ENCODE data around the gene PQBP1.

PQBP1 gene

DNA sequence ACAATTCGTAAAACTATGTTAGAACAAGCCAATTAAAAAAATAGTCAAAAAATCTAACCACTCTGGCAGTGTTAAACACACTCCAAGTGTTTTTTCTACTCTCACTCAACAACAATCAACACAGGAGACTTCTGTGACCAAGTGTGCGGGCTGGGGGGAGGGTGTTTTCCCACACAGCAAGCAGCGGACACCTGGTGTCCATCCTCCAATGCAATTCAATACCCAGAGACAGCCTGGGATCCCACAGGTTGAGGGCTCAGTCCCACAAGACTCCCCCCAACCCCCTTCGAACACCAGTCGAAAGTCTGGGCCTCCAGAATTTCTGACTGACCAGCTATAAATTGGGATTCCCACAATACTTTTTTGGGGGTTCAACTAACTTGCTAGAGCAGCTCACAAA lies 29.4 kb downstream of the PQBP1 start:
- DNase-seq = no peak

DNA sequence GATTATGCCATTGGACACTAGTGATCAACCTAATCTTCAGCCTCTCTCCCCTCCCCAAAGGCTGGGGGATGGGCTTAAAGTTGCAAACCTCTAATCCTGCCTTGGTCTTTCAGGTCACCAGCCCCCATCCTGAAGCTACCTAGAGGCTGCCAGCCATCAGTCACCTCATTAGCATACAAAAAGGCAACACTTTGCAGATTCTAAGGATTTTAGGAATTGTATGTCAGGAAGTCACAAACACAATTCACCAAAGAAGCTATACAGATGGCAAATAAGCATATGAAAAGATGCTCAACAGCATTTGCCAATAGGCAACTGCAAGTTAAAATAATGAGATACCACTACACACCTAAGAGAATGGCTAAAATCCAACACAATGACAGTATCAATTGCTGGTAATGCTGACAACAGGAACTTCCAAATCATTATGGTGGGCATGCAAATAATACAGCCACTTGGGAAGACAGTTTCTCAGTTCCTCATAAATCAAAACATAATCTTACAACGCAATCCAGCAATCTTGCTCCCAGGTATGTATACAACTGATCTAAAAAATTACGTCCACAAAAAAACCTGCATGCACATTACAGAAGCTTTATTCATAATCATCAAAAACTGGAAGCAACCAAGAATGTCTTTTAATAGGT lies 30.1 kb downstream of the PQBP1 start:
- no peak for DNase-seq

DNA sequence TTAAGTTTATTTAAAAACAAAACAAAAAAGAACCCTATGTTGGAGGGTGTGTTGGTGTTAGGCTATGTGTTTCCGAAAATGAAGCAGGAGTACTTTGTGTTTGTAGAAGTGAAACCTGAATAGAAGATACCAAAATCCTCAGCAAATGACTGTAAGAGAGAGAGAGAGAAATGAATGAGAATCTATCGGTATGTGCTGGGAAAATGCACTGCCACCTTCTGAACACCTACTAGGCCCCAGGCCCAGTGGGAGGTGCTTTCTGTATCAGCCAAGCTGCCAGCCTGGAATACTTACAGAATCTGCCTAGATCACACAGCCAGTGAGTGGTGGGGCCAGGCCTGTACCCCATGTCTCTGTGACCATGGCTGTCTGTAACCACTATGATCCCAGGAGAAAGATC lies 36.0 kb downstream of the PQBP1 start:
- DNase-seq = no peak

DNA sequence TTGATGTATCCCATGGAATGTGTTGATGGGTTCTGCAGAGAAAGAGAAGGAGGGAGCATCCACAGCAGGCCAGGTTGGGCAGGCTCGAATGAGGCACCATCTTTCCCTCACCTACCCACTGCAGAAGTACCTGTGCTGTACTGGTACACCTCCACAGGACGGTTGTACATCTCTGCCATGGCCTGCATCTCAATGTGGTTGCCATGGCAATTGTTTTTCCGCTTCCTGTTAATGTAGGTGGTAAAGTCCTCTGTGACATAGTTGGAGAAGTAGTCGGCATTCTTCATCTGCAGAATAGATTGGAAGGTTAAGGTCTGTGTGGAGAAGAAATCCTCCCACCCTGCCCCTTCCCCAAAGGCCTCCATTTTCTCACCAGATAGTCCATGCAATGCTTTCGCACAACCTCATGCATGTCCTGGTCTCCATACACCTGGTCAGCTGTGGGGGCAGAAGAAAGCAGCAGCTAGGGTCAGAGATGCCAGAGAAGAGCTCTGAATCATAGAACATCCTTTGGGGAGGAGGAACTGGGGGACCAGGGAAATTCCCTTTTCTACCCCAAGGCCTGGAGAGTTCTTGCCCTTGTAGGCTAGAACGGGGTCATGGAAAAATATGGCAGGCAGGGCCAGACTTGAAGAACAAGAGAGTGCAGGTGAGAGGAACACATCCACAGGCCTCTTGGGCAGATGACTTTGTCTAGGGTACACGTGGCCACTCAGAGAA lies 37.0 kb downstream of the PQBP1 start:
- no peak for DNase-seq

DNA sequence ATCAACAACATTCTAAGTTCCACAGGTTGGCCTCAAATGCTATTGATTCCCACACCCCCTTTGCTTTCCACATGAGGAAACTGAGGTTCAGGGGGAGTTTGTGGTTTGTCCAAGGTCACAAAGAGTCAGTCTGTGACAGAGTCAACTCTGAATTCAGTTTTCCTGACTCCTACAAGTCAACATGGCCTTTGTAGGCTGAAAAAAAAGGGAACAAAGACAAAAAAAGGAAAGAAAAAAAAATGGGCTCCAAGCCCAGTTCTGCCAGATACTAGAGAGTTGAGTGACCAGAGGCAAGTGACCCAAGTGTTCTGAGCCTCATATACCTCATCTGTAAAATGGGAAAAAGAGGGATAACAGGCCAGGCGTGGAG lies 37.6 kb downstream of the PQBP1 start:
- no peak for DNase-seq

DNA sequence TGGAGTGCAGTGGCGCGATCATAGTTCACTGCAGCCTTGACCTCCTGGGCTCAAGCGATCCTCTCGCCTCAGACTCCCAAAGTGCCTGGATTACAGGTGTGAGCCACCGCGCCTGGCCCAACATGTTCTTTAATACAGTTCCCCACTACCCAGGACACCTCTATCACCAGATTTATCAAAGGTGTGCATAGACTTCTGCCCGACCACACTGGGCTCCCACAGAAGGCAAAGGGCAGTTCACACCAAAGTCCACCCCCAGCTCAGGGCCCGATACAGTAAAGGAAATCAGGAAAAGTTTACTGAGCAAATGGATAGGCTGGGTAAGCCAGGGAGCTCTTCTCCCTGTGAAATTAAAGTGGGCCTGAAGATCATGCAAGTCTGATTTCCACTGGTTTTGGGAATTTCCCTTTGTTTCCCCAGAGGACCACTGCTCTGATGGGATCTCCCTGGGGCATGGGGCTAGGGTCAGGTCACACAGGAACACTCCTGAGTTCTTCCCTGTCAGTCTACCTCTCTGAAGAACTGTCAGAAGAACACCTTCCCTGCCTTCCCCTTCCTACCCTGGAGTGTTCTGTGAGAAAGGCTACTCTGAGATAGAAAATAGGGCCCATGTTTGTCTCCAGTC lies 38.8 kb downstream of the PQBP1 start:
- no peak for DNase-seq

DNA sequence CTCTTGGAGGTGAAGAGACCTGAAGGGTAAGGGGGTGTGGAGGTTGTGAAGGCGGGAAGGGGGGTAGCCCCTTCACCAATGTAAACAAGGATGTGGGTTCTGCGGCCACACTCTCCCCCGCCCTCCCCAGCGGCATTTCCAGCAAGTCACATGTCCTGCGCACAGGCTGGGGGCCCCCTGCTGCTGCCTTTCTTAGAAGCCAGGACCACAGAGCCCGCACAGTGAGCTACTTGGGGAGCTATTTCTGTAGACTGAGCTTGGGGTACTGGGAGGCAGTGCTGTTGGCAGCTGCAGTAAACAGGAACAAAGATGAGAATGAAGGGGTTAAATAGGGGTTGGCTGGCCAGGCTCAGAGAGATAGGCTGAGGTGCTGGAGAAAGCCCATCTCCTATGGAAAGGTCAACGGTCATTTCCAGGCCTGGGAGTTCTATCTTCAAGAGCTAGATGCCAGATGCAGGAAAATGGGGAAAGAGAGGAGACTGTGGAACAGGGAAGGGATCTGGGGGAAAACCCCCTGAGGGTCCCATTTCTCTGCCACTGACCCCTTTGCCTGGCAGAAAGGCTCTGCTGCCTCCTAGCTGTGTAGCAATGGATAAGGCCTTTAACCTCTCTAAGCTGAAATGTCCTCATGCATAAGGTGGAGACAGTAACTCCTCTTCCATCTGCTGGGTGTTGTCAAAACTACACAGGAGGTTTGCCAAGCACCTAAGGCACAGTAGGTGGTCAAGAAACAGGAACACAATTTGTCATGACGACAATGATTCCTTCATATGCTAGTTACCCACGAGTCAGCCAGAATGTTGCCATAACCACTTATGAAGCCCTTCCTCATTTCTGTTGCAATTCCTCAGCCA lies 39.6 kb downstream of the PQBP1 start:
- DNase-seq = no peak

DNA sequence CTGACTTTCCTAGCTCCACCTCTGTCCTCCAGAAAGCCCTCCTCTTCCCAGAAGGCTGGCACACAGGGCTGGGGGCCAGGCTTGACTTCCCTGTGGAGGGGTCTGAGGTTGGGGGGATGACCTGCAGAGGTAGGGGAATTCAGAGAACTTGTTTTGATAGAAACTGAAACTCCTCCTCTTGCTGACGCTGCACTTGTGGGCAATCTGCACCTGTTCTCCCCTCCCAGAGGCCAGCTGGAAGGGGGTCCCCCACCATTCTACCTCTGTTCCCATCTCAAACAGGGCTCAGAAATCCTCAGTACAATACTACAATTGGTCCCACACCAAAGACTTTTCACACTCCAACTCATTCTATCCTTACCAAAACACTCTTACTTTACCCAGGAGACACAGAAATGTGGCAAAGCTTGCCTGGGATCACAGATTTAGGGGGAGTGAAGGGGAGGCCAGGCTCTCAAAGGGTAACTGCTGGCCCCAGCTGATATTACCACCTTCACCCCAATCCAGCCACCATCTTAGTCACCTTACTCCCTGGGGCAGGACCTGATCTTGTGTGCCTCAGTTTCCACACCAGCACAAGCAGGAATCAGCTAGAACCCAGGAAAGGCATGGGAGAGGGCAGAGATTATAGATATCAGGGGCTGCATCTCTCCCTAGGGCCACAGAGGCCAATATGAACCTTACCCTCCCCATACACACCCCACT lies 41.1 kb downstream of the PQBP1 start:
- no peak for DNase-seq

DNA sequence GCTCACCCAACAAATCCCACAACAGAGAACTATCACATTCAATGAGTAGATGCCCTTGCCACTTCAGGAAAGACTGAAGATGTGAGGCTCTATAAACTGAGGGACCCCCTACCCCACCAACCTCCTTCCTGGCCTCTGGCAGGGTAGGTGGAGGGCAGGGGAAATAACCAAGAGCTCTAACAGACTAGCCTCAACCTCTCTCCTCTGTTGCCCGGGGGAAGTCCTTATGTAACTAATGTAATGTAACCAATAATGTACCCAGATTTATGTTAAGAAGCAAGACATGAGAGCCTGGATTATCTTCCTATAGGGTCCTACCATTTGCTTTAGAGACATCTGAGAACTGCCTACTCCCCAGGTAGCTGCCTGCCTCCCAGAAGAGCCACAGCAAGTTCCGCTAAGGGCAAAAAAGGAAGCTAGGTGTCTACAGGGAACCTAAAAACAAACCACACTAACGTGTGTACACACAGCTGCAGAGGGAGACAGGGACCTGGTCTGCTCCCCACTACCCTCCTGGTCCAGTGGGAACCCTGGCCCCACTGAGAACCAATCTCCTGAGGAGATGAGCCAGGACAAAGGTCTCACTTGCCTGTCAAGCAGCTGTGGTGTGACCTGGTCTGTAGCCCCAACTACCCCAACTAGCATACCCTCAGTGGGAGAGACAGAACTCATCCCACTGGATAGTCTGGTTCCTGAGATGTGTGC lies 41.9 kb downstream of the PQBP1 start:
- DNase-seq = no peak

DNA sequence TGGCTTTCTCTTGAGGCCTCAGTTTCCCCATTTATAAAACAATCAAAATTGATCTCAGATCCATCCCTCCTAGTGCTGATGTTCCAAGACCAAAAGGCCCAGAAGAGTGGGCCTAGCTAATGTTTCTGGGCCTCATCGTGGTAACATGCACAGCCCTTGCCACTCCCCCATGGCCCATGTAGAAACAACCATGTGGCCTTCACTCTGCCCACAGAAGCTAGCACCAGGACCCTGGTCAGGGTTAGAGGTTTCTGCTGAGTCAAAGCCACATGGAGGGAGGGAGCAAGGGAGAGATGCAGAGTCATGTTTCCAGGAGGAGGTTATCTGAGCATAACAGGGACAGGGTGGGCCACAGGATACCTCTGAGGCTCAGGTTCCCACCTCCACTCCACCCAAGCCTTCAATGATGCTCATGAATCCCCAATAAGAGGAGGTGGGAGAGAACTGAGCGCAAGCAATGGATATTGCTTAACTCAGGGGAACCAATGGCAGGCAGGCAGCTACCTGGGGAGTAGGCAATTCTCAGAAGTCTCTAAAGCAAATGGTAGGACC lies 42.8 kb downstream of the PQBP1 start:
- DNase-seq = no peak

DNA sequence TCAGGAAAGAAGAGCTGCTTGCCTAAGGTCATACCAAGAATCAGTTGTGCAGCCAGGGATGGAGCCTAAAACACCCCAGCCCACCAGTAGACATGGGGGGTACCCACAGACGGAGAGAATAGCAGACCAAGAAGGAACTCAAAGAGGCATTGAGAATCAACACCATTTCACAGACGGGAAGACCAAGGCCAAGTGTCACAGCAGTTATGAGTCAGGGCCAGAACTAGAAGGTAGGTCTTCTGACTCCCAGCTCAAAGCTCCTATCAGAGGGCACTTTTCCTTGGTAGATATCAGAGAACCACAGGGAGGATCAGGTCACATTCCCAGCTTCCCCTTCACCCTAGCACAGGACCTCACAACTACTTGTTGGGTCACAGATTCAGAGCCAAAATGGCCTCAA lies 45.2 kb downstream of the PQBP1 start:
- no peak for DNase-seq

DNA sequence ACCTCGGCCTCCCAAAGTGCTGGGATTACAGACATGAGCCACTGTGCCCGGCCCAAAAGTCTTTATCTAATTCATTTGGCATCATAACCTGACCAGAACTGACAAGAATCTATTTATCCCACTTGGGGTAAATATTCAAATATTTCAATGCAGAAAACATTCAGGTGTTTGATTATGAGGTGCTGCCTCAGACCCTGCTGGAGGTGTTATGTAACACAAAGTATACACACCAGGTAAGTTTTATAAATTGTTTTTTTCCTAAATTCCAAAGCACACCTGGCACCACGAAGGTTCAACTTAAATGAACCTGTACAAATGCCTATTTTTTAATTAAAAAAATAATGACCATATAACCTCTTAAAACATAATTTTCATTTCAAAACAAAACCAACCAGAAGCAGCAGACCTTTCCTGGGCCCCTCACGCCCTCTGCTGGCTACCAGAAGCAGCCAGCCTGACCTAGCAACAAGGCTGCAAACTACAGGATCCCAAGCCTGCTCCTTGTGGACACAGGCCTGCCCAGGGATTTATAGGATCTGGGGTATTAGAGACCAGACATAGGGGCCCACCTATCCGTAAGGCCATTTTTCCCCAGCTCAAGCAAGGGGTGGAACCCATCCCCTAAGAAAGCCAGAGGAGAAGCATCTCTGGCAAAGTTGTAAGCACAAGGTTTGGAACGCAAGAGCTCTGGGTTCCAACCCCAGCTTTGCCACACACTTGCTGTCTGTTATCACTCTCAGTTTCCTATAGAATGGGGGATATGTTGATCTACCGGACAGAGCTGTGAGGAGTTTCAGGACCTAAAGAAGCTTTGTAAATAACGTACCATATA lies 48.0 kb downstream of the PQBP1 start:
- DNase-seq = no peak

DNA sequence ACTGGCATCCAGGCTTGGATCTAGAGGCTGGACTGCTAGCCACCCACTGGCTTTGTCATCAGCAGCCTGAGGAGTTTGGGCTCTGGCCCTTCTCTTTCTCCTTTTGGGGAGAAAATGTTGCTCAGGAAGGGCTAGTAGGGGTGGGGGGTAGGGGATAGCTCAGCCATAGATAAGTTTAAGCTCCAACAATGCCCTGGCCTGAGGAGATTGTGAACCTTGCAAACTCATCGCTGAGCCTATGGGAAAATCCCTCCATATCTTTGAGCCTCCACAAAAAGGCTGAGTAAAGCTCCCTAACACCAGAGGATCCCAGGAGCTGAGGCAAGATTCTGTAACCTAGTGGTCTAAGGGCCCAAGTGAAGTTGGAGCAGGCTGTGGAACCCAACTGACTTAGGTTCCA lies 50.9 kb downstream of the PQBP1 start:
- no peak for DNase-seq
